Measurements from ENCODE around the gene MSRB2.

MSRB2 gene

DNA sequence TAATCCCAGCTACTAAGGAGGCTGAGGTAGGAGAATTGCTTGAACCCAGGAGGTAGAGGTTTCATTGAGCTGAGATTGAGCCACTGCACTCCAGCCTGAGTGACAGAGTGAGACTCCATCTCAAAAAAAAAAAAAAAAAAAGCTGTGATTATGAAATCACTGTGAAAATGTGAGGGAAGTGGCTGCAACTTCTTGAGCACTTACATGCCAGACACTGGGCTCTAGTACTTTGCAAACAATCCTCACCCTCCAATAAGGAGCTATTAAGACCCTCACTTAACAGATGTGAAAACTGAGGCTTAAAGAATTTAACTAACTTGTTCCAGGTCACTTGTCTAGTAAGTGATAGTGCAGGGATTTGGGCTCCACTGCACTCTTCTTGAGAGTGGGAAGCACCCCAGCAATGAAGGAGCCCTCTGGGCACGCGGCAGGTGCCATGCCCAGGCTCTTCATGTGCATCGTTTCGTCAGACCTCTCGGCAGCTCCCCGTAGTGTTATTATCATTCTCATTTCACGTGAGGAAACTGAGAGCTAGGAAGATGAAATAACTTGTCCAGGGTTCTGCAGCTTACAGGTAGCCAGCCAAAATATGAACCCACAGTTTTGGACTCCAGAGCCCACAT is 19.0 kb downstream of the MSRB2 start:
- no peak for DNase-seq

DNA sequence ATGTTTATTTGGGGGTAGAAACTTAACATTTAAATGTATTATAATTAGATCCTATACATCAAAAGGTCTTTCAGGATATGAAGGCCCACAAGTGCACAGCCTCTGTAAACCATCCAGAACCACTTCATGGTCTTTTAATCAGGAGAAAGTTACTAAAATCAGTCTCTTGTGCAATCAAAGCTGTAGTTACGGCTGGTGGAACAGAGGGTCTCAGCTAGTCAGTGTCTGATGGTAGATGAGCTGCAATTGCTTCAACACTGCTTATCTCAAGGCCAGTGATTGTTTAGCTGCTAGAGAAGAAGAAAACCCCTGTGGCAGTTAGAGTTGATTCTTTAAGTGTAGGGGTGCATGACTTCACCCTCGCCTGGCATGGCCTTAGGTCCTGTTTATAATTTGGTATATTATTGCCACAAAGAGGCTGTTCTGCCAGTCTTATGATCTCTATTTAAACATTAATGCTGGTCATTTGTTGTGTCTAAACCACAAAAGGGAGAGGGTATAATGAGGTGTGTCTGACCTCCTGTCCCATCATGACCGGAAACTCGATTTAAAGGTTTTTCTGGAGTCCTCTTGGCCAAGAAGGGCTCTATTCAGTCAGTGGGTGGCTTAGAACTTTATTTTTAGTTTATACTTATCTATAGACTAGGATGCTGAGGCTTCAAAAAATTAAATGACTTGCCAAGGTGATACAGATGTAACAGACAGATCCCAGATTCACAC is 21.3 kb downstream of the MSRB2 start:
- DNase-seq = no peak

GRCh38 chr10:23120001-23120934 is 24.9 kb downstream of the MSRB2 start:
- no peak for DNase-seq

- DNase-seq = no peak
Observed at GRCh38 chr10:23121135-23121534, 25.8 kb downstream of the MSRB2 start.

DNA sequence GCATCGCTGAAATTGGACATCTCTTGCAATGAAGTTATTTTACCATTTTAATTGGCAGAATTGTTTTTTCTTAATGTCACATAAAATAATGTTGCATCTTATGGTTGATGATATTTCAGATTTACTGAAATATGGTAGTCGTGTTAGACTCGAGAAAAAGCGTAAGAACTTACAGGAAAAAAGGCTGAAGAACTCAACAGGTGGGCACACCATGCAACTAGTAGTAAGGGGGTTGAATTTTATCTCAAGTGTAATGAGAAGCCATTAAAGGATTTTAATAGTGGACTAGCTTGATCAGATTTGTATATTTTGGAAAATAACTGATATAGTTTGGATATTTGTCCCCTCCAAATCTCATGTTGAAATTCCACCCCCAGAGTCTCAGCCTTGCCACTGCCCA is 41.1 kb downstream of the MSRB2 start:
- no peak for DNase-seq

- no peak for DNase-seq
Observed at GRCh38 chr10:23139677-23140076, 44.3 kb downstream of the MSRB2 start.

- DNase-seq = no peak
Observed at GRCh38 chr10:23141995-23142394, 46.6 kb downstream of the MSRB2 start.

- DNase-seq = no peak
Observed at GRCh38 chr10:23146258-23146657, 50.9 kb downstream of the MSRB2 start.

DNA sequence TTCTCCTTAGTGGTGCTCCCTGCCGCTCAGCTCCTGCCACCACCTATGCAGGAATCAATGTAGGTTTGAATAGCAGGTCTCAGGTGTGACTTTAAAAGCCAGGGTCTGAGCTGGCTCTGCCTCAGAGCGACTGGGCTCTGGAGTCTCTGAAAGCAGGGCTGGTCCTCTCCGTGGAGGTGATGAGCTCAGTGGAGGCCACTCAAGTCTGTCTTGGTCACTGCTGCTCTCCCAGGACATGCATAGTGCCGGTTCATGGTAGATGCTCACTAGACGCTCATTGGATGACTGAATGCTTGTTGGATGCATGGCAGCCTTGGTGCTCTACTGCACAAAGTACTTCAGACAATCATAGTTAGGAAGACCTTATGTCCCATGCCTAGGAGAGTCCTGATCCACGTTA is 51.7 kb downstream of the MSRB2 start:
- no peak for DNase-seq

DNA sequence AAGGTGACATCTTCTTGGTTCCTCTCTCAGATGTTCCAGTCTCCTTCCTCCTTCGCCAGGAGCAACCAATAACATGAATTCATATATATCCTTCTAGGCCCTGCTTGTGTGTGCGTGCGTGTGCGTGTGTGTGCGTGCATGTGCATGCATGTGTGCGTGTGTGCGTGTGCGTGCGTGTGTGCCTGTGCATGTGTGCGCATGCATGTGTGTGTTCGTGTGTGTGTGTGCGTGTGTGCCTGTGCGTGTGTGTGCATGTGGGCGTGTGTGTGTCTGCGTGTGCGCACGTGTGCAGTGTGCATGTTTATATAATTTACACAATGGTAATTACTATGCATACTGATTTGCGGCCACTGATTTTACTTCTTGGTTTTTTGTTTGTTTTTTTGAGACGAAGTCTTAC is 52.8 kb downstream of the MSRB2 start:
- no peak for DNase-seq

DNA sequence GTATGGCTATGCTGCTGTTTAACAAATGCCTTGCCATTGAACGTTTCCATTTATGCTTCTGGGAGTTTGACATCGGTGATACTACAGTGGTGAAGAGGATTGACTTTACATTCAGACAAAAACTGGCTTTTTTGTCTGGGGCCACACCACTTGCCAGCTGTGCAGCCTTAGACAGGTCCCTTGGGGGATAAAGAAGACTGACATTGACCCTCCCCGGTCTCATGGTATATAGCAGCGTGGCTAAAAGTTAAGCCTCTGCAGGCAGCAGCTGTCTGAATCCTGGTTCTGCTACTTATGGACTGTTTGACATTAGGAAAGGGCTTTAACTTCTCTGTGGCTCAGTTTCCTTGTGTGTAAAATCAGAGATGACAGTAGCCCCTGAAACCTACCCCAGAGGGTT is 54.7 kb downstream of the MSRB2 start:
- DNase-seq = no peak

DNA sequence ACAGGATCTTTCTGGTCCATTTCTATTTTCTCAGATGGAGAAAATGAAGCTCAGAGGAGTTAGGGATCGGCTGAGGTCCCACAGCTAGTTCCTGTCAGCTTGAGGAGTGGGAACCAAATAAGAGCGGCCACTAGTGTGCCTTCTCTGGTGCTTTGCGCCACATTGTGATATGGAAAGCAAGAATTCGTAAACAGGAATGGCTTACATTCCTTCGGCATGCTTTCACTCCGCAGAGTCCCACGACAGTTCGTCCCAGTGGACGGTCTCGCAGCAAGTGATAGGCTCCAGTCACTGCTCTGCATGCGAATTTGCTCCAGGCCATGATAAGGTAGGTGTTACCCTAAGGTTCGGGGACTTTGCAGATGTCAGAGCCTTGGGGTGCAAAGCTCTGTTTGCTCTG is 55.2 kb downstream of the MSRB2 start:
- DNase-seq = no peak

- DNase-seq = no peak
Observed at GRCh38 chr10:23151071-23151470, 55.7 kb downstream of the MSRB2 start.

GRCh38 chr10:23155169-23155568 is 59.8 kb downstream of the MSRB2 start:
- no peak for DNase-seq

- DNase-seq = no peak
Observed at GRCh38 chr10:23156447-23157150, 61.2 kb downstream of the MSRB2 start.

DNA sequence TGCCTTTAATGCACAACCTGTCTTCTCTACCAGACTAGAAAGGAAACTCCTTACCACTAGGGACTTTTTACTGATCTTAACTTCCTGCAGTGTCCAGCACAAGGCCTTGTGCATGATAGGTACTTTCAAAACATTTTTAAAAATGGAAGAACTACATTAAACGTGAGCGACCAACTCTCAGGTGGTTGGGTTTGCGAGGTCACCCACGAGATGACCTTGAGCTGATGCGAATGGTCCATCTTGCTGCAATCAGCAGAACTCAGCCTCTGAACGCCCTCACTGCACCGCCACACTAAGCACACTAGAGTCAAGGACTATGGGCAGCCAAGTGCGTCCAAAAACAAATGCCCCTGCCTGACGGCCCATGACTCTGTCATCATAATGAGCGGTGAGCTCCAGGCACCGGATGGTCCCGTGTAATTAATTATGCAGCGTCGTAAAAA is 61.9 kb downstream of the MSRB2 start:
- DNase-seq = no peak

- peak; percentile 51 for DNase-seq
Observed at GRCh38 chr10:23157691-23158369, 62.5 kb downstream of the MSRB2 start.

- peak; percentile 68 for DNase-seq
Observed at GRCh38 chr10:23158370-23158769, 63.0 kb downstream of the MSRB2 start.

- no peak for DNase-seq
Observed at GRCh38 chr10:23171232-23171876, 76.0 kb downstream of the MSRB2 start.
